ENCODE results near the gene DDX20.

The DDX20 gene

DNA sequence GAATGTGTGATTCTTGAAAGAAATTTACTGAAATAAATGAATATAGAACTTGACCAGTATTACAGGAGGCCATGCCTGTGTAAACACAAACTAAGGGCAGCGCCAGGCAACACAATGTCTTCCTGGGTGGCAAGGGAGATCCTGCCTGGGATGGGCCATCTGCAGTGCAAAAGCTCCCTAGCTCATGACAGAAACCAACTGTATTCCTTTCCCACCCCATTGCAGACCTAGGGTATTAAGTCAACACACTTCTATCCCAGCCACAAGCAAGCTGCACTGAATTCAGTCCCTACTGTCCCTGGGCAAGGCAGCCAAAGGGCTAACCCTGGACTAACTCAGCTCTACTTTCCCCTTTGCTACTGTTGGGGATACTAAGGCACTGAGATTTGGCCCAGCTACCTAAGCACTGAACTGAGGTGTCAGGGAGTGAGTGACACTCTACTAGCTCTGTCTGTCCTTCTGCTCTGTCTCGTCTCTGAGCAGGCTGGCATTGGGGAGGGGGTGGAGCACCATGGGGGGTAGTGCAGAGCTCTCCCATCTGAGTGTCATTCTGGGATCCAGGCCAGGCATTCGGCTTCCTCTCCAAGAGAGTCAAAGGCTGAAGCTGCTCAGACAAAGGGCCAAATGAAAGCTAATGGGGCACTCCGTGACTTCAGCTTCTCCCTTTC, 19.0 kb upstream of the DDX20 start:
- TF ChIP-seq, protein P1, sequence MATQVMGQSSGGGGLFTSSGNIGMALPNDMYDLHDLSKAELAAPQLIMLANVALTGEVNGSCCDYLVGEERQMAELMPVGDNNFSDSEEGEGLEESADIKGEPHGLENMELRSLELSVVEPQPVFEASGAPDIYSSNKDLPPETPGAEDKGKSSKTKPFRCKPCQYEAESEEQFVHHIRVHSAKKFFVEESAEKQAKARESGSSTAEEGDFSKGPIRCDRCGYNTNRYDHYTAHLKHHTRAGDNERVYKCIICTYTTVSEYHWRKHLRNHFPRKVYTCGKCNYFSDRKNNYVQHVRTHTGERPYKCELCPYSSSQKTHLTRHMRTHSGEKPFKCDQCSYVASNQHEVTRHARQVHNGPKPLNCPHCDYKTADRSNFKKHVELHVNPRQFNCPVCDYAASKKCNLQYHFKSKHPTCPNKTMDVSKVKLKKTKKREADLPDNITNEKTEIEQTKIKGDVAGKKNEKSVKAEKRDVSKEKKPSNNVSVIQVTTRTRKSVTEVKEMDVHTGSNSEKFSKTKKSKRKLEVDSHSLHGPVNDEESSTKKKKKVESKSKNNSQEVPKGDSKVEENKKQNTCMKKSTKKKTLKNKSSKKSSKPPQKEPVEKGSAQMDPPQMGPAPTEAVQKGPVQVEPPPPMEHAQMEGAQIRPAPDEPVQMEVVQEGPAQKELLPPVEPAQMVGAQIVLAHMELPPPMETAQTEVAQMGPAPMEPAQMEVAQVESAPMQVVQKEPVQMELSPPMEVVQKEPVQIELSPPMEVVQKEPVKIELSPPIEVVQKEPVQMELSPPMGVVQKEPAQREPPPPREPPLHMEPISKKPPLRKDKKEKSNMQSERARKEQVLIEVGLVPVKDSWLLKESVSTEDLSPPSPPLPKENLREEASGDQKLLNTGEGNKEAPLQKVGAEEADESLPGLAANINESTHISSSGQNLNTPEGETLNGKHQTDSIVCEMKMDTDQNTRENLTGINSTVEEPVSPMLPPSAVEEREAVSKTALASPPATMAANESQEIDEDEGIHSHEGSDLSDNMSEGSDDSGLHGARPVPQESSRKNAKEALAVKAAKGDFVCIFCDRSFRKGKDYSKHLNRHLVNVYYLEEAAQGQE (IDR thresholded peaks at IDR 0.05; ENCODE audit: insufficient read depth in 1 of 2, low read depth in 2 of 2, low read length in 2 of 2), result no peak
- TF ChIP-seq SIN3A (IDR thresholded peaks at IDR 0.05; ENCODE audit: borderline replicate concordance, insufficient read depth, low read length) (no peak), POLR2AphosphoS5 (IDR thresholded peaks at IDR 0.05; ENCODE audit: low read depth, low read length) (no peak), FOXP2 (optimal IDR thresholded peaks at IDR 0.05; ENCODE audit: borderline replicate concordance, extremely low read depth, extremely low read length, insufficient read depth) (no peak)

DNA sequence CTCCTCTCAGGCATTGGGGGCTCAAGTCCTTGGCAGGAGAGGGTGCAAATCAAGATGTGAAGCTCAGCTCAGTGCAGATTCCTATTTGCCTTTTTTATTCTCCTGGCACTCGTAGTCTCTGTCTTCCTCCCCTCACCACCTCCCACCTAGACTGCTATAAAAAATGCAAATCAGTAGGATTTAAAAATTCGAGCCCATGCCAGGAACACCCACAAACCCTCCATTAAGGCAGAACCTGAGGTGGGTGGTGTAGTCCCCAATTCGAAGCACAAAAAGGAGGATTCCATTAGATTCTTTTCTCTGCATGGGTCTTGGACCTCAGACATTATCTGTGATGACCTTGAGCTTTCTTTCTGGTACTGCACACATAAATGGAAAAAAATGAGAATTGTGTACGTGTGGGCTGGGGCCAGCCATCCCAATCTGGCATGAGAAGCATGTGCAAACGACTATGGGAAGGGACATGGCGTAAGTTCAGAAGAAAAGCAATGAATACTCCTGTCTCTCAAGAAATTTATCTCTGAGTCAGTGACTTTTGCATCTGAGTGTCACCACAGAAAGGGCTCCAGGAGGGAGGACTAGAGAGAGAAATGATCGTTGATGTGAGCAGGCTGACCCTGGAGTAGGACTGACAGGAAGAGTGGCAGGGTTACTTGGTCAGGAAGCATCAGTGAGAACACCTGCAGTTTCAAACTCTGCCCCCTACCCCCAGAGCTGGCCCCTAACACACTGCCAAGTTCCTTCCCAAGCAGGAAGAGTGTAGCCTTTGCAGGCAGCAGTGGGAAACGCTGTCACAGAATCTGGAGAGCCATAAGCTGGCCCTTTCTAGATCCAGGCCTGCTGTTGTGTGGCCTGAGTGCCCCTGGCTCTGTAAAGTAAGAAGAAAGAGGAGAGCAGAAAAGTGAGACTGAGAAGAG, 18.2 kb upstream of the DDX20 start:
- TF ChIP-seq, protein P1 (IDR thresholded peaks at IDR 0.05; ENCODE audit: insufficient read depth in 1 of 2, low read depth in 2 of 2, low read length in 2 of 2), result no peak
- TF ChIP-seq POLR2AphosphoS5 (IDR thresholded peaks at IDR 0.05; ENCODE audit: low read depth, low read length) (no peak), FOXP2 (optimal IDR thresholded peaks at IDR 0.05; ENCODE audit: borderline replicate concordance, extremely low read depth, extremely low read length, insufficient read depth) (no peak), SIN3A (IDR thresholded peaks at IDR 0.05; ENCODE audit: borderline replicate concordance, insufficient read depth, low read length) (no peak), TAF1 (IDR thresholded peaks at IDR 0.05; ENCODE audit: borderline replicate concordance, insufficient read depth, low read length) (no peak)

GRCh38 chr1:111738133-111738435, 17.6 kb upstream of the DDX20 start:
- TF ChIP-seq, protein P1 (IDR thresholded peaks at IDR 0.05; ENCODE audit: insufficient read depth in 1 of 2, low read depth in 2 of 2, low read length in 2 of 2), result no peak
- TF ChIP-seq TAF1 (IDR thresholded peaks at IDR 0.05; ENCODE audit: borderline replicate concordance, insufficient read depth, low read length) (no peak), FOXP2 (optimal IDR thresholded peaks at IDR 0.05; ENCODE audit: borderline replicate concordance, extremely low read depth, extremely low read length, insufficient read depth) (no peak), SIN3A (IDR thresholded peaks at IDR 0.05; ENCODE audit: borderline replicate concordance, insufficient read depth, low read length) (no peak), POLR2AphosphoS5 (IDR thresholded peaks at IDR 0.05; ENCODE audit: low read depth, low read length) (no peak)

DNA sequence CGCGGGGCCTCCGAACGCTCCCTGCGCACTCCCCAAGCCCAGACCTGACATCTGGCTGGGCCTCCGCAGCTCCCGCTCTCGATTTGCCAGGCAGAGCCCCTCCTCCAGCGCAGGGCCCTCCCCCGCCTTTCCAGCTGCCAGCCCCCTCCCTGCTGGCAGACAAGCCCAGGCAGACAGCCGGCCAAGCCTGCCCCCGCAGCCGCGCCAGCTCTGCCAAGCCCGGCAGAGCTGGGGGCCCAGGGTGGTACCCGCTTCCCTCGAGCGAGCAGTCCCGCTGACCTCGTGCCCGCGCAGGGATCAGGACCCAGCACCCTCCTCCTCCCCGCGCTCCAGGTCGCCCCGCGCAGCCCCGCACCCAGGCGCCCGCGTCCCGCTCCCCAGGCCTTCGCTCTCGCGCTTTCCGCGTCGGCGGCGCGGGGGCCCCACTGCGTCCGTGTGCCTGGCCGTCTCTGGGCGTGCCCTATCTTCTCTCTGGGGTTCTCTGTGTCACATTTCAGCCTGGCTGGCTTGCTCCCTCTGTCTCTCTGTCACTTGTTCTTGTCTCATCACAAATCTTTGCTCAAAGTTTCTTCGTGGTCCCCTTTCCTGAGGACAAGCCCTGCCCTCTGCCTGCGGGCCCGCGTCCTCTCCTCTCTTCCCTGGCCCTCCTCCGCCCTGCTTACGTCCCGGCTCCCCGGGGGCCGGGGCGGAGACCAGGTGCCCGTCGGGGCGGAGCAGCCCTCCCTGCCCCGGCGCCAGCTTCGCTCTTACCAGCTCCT, 17.1 kb upstream of the DDX20 start:
- TF ChIP-seq SIN3A (IDR thresholded peaks at IDR 0.05; ENCODE audit: borderline replicate concordance, insufficient read depth, low read length), result no peak
- TF ChIP-seq FOXP2 (optimal IDR thresholded peaks at IDR 0.05; ENCODE audit: borderline replicate concordance, extremely low read depth, extremely low read length, insufficient read depth), result no peak
- TF ChIP-seq, protein P1 (IDR thresholded peaks at IDR 0.05; ENCODE audit: insufficient read depth in 1 of 2, low read depth in 2 of 2, low read length in 2 of 2), result no peak
- TF ChIP-seq TAF1 (IDR thresholded peaks at IDR 0.05; ENCODE audit: borderline replicate concordance, insufficient read depth, low read length), result no peak
- no peak for TF ChIP-seq POLR2AphosphoS5 (IDR thresholded peaks at IDR 0.05; ENCODE audit: low read depth, low read length)
